HG02571 (cell line): ENCODE measurements around the gene BRINP2.
"Not testable (repeated sequence)": the region's sequence is repeated elsewhere in the genome, so short reads cannot be mapped to it uniquely, and the experiment has no call there.

ENCODE experiments used
- ATAC-seq: cut with Tn5 transposase; IDR thresholded peaks from one replicate; pipeline ENCODE4 v1.9.1; 2021; ENCODE audit warnings: mild to moderate bottlenecking, moderate library complexity; ENCODE audit not compliant: unreplicated experiment

The BRINP2 gene

GRCh38 chr1:177307771-177308170 is 137.0 kb downstream of the BRINP2 start:
- ATAC-seq: no peak

- no peak for ATAC-seq
These were observed 139.1 kb downstream of the BRINP2 start for GRCh38 chr1:177309880-177310279.

DNA sequence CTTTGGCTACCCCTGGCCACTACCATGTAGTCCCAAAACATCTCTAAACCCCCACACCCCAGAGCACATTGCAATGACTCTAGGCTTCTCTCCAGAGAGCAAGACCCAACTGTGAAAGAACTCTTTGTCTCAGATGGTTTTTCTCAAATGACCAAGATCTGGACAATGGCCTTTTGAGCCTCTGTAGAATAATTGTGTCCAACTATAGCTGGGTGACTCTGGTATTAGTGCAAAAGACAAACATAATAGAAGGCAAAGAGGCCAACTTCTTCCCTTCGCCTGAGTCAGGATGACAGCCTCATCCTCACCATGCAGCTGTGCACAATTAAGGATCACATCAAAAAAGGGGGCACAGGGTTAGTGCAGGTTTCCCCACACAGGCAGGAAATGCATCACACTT is 139.6 kb downstream of the BRINP2 start:
- no peak for ATAC-seq

GRCh38 chr1:177311111-177311510 is 140.4 kb downstream of the BRINP2 start:
- no peak for ATAC-seq

- ATAC-seq: no peak
These were observed 140.8 kb downstream of the BRINP2 start for GRCh38 chr1:177311586-177311985.

DNA sequence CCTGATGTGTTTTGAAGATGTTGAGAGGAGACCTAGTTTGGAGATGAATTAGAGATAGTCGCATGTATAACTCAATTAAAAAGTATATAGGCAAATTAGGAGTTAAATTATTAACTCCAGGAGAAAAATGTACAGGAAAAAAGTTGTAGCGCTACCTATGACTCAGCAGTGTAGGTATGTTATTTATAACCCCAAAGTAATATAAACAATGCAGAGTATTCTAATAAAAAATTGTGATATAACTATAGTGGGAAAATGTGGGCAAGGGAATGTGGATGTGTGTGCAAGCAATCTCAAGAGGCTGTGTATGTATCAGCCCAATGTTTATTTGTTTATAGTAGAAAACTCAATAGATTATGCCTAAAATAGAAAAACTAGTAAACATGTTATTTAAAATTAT is 144.5 kb downstream of the BRINP2 start:
- no peak for ATAC-seq

- no peak for ATAC-seq
These were observed 145.0 kb downstream of the BRINP2 start for GRCh38 chr1:177315761-177316160.

DNA sequence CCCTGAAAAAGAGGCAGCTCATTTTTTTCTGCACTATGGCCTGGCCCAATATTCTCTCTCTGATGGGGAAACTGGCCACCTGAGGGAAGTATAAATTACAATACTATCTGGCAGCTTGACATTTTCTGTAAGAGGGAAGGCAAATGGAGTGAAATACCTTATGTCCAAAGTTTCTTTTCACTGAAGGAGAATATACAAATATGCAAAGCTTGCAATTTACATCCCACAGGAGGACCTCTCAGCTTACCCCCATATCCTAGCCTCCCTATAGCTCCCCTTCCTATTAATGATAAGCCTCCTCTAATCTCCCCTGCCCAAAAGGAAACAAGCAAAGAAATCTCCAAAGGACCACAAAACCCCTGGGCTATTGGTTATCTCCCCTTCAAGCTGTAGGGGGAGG is 150.7 kb downstream of the BRINP2 start:
- not testable (repeated sequence) for ATAC-seq

DNA sequence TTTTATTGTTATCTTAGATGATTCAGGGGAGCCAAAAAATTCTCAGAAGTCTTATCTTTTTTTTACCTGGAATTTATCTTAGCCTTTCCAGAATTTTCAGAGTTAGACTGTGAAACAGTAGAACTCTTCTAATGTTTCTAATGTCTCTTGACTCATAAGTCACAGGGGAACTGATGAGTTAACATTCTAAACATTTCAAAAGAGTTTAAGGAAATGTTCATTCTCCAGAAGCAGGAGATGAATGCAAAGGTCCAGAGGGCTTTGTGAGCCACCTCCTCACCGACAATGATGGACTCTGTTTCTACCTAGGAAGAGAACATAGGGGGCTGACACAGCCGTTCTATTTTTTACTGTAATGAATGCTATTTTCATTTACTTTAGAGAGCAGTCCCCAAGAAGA is 157.5 kb downstream of the BRINP2 start:
- ATAC-seq: no peak

GRCh38 chr1:177329871-177330270 is 159.1 kb downstream of the BRINP2 start:
- no peak for ATAC-seq
